ENCODE measurements around the gene SPATA20.

Gene SPATA20

DNA sequence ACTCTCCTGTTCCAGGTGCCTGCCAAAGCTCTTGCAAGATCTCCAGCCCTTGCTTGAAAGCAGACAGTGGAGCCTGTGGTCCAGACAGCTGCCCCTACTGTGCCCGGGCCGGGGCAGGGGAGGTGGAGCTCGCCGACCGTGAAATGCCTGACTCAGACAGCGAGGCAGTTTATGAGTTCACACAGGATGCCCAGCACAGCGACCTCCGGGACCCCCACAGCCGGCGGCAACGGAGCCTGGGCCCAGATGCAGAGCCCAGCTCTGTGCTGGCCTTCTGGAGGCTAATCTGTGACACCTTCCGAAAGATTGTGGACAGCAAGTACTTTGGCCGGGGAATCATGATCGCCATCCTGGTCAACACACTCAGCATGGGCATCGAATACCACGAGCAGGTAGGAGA lies 31.2 kb downstream of the SPATA20 start:
- TF ChIP-seq CEBPB (IDR thresholded peaks at IDR 0.05), result no peak
- TF ChIP-seq TCF12 (IDR thresholded peaks at IDR 0.05; ENCODE audit: low read depth), result no peak
- TF ChIP-seq EGR1 (IDR thresholded peaks at IDR 0.05), result no peak
- TF ChIP-seq MAX (IDR thresholded peaks at IDR 0.05), result no peak
- TF ChIP-seq, protein P1, sequence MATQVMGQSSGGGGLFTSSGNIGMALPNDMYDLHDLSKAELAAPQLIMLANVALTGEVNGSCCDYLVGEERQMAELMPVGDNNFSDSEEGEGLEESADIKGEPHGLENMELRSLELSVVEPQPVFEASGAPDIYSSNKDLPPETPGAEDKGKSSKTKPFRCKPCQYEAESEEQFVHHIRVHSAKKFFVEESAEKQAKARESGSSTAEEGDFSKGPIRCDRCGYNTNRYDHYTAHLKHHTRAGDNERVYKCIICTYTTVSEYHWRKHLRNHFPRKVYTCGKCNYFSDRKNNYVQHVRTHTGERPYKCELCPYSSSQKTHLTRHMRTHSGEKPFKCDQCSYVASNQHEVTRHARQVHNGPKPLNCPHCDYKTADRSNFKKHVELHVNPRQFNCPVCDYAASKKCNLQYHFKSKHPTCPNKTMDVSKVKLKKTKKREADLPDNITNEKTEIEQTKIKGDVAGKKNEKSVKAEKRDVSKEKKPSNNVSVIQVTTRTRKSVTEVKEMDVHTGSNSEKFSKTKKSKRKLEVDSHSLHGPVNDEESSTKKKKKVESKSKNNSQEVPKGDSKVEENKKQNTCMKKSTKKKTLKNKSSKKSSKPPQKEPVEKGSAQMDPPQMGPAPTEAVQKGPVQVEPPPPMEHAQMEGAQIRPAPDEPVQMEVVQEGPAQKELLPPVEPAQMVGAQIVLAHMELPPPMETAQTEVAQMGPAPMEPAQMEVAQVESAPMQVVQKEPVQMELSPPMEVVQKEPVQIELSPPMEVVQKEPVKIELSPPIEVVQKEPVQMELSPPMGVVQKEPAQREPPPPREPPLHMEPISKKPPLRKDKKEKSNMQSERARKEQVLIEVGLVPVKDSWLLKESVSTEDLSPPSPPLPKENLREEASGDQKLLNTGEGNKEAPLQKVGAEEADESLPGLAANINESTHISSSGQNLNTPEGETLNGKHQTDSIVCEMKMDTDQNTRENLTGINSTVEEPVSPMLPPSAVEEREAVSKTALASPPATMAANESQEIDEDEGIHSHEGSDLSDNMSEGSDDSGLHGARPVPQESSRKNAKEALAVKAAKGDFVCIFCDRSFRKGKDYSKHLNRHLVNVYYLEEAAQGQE (IDR thresholded peaks at IDR 0.05; ENCODE audit: low read depth), result no peak
- no peak for TF ChIP-seq FOXM1 (IDR thresholded peaks at IDR 0.05; ENCODE audit: borderline replicate concordance, low read depth)
- TF ChIP-seq USF1 (IDR thresholded peaks at IDR 0.05), result no peak
- TF ChIP-seq TAF1 (IDR thresholded peaks at IDR 0.05; ENCODE audit: low read depth), result no peak
- no peak for TF ChIP-seq CREB1 (IDR thresholded peaks at IDR 0.05; ENCODE audit: low read depth)
- no peak for TF ChIP-seq ZBTB7A (IDR thresholded peaks at IDR 0.05; ENCODE audit: low read depth)
- no peak for TF ChIP-seq TEAD4 (IDR thresholded peaks at IDR 0.05)
- no peak for TF ChIP-seq RAD21 (IDR thresholded peaks at IDR 0.05; ENCODE audit: low read depth)
- TF ChIP-seq EP300 (IDR thresholded peaks at IDR 0.05; ENCODE audit: borderline replicate concordance), result no peak
- no peak for TF ChIP-seq NFIC (IDR thresholded peaks at IDR 0.05)
- TF ChIP-seq YY1 (IDR thresholded peaks at IDR 0.05; ENCODE audit: low read depth), result no peak

- TF ChIP-seq, protein P1 (IDR thresholded peaks at IDR 0.05; ENCODE audit: low read depth), result no peak
- TF ChIP-seq YY1 (IDR thresholded peaks at IDR 0.05; ENCODE audit: low read depth) (no peak), CREB1 (IDR thresholded peaks at IDR 0.05; ENCODE audit: low read depth) (no peak), ZBTB7A (IDR thresholded peaks at IDR 0.05; ENCODE audit: low read depth) (no peak)
These were observed 32.4 kb downstream of the SPATA20 start for GRCh38 chr17:50579399-50579798.

DNA sequence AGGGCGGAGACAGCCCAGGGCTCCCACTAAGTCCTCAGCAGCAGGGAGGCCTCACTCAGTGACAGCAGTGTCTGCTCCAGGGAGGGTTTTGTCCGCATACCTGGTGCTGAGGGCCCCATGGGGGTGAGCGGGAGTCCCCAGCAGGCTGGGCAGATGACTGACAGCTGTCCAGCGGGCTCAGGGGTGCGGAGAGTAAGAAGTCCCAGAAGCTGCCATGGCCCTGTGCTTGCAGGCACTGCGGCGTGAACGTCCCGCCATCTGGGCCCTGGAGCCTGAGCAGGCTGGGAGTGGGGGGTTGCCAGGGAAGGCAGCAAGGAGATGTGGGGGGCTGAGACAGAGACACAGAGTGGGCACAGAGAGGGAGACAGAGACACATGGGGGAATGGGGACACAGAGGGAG lies 33.7 kb downstream of the SPATA20 start:
- TF ChIP-seq USF1 (IDR thresholded peaks at IDR 0.05) (no peak), NFIC (IDR thresholded peaks at IDR 0.05) (no peak), CEBPB (IDR thresholded peaks at IDR 0.05) (no peak), RAD21 (IDR thresholded peaks at IDR 0.05; ENCODE audit: low read depth) (no peak), EGR1 (IDR thresholded peaks at IDR 0.05) (no peak), FOXM1 (IDR thresholded peaks at IDR 0.05; ENCODE audit: borderline replicate concordance, low read depth) (no peak), YY1 (IDR thresholded peaks at IDR 0.05; ENCODE audit: low read depth) (no peak), TEAD4 (IDR thresholded peaks at IDR 0.05) (no peak), CREB1 (IDR thresholded peaks at IDR 0.05; ENCODE audit: low read depth) (no peak)
- TF ChIP-seq, protein P1 (IDR thresholded peaks at IDR 0.05; ENCODE audit: low read depth), result no peak

- TF ChIP-seq RAD21 (IDR thresholded peaks at IDR 0.05; ENCODE audit: low read depth), result no peak
- no peak for TF ChIP-seq EGR1 (IDR thresholded peaks at IDR 0.05)
- TF ChIP-seq YY1 (IDR thresholded peaks at IDR 0.05; ENCODE audit: low read depth), result no peak
- TF ChIP-seq CREB1 (IDR thresholded peaks at IDR 0.05; ENCODE audit: low read depth), result no peak
- TF ChIP-seq MAX (IDR thresholded peaks at IDR 0.05), result no peak
- TF ChIP-seq EP300 (IDR thresholded peaks at IDR 0.05; ENCODE audit: borderline replicate concordance), result no peak
- no peak for TF ChIP-seq NFIC (IDR thresholded peaks at IDR 0.05)
- no peak for TF ChIP-seq USF1 (IDR thresholded peaks at IDR 0.05)
- TF ChIP-seq, protein P1 (IDR thresholded peaks at IDR 0.05; ENCODE audit: low read depth), result no peak
- no peak for TF ChIP-seq CEBPB (IDR thresholded peaks at IDR 0.05)
- no peak for TF ChIP-seq TEAD4 (IDR thresholded peaks at IDR 0.05)
- no peak for TF ChIP-seq TCF12 (IDR thresholded peaks at IDR 0.05; ENCODE audit: low read depth)
These were observed 34.3 kb downstream of the SPATA20 start for GRCh38 chr17:50581316-50581715.
